Peyer's patch (tissue), 4 donors: Measurements from ENCODE around the gene TNFAIP8. TPM values are rescaled to one million over a fixed set of nuclear protein-coding genes. Genes with fewer than 3 reads are reported as not detected.

Source experiments
- DNase-seq, 3 donors: peaks; one replicate each; pipeline ENCODE4 v3.0.0-alpha.2; 2017 to 2019
- H3K27ac ChIP-seq, 4 donors: fragments of 200-600 bp; sonication (generic); one replicate each; pipeline ENCODE4 v1.5.1; 2016 to 2019
- H3K27me3 ChIP-seq, 2 donors: fragments of 200-600 bp; sonication (generic); one replicate each; pipeline ENCODE4 v1.5.1; 2019
- H3K36me3 ChIP-seq, 3 donors: fragments of 200-600 bp; sonication (generic); one replicate each; pipeline ENCODE4 v1.5.1; 2016 to 2019
- H3K4me1 ChIP-seq, 4 donors: fragments of 200-600 bp; sonication (generic); one replicate each; pipeline ENCODE4 v1.5.1; 2016 to 2019
- H3K4me3 ChIP-seq, 4 donors: fragments of 200-600 bp; sonication (generic); 1 replicate in 3 of 4; 2 replicates in 1 of 4; pipeline ENCODE4 v1.5.1; 2016 to 2019; ENCODE audit warnings: mild to moderate bottlenecking in 1 of 4
- H3K9me3 ChIP-seq, 4 donors: fragments of 200-600 bp; sonication (generic); one replicate each; pipeline ENCODE4 v1.5.1; 2016 to 2019; ENCODE audit warnings: mild to moderate bottlenecking in 1 of 4
- CTCF ChIP-seq, 6 experiments: fragments of 450-650 bp in 4 of 6; fragments of 200-600 bp in 2 of 6; sonication (generic) in 1 of 6; IDR thresholded peaks; one replicate each; pipeline ENCODE4 v1.5.1; 2017 to 2019; ENCODE audit warnings: antibody characterized with exemption in 6 of 6, mild to moderate bottlenecking in 3 of 6, moderate library complexity in 1 of 6
- POLR2A ChIP-seq, 2 donors: fragments of 450-650 bp; IDR thresholded peaks; one replicate each; pipeline ENCODE4 v1.5.1; 2017; ENCODE audit warnings: antibody characterized with exemption in 2 of 2, mild to moderate bottlenecking in 2 of 2, moderate library complexity in 2 of 2
- total RNA-seq, 4 donors: library from RNA; depleted of rRNA; stranded (reverse); fragments of >200 nt; gene quantifications; one replicate each; pipeline ENCODE4 v1.1.0, GENCODE V29; 2016

The TNFAIP8 gene
- total RNA-seq, 4 donors from 2014 or later: 3.0 to 47.9 (median 10.2) TPM

DNA sequence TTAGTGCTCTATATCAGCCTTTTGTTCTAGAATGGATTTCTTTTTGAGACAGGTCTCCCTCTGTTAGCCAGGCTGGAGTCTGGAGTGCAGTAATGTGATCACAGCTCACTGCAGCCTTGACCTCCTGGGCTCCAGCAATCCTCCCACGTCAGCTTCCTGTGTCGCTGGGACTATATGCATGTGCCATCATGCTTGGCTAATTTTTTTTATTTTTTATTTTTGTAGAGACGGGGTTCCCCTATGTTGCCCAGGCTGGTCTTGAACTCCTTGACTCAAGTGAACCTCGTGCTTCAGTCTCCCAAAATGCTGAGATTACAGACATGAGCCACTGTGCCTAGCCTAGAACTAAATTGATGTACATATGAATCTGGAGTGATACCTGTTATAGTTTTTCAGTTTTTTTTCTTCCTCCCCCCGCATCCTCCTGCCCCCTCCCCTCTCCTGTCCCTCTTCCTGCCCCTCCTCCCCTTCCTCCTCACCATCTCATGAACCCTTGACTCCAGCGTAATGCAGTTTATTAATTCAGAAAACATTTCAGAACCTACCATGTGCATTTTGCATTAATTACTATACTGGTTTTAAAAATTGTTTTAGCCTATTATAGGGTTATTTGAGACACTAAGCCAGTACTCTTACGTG, 37.4 kb upstream of the TNFAIP8 start:
- peak in 2 of 3 donors; percentile 72 to 76 for DNase-seq
- no peak for TF ChIP-seq CTCF (IDR thresholded peaks at IDR 0.05)
- TF ChIP-seq POLR2A (IDR thresholded peaks at IDR 0.05): no peak
- Histone ChIP-seq H3K9me3 (no peaks in the 10 kb centered on the region), H3K4me1 (peaks cover 0 to 18% (median 9%) of the 10 kb centered on the region in 4 donors), H3K27me3 (no peaks in the 10 kb centered on the region), H3K4me3 (no peak overlapping the region), H3K27ac (peak overlapping the region in 1 of 4 donors; percentile 55), H3K36me3 (no peaks in the 10 kb centered on the region)

DNA sequence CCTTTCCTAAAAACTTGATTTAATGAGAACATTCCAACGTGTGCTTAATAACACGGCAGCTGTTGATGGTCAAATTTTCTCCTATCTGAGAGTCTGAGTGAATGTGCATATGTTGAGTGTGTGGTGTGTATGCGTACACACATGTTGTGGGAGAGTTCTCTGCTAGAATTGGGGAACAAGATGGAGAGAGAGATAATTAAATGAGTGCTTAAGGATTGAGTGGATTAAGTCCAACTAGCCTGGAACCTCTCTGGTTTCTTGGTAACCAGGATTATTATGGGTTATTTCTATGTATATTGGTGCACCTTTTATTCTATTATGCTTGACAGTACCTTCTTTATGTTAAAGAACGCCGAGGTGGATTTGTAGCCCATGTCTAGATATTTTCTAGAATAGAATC, 36.4 kb upstream of the TNFAIP8 start:
- Histone ChIP-seq H3K4me1 (peaks cover 0 to 18% (median 10%) of the 10 kb centered on the region in 4 donors), H3K27me3 (no peaks in the 10 kb centered on the region), H3K36me3 (no peaks in the 10 kb centered on the region), H3K27ac (no peak overlapping the region), H3K9me3 (no peaks in the 10 kb centered on the region), H3K4me3 (no peak overlapping the region)
- no peak for DNase-seq
- TF ChIP-seq CTCF (IDR thresholded peaks at IDR 0.05): no peak
- no peak for TF ChIP-seq POLR2A (IDR thresholded peaks at IDR 0.05)

DNA sequence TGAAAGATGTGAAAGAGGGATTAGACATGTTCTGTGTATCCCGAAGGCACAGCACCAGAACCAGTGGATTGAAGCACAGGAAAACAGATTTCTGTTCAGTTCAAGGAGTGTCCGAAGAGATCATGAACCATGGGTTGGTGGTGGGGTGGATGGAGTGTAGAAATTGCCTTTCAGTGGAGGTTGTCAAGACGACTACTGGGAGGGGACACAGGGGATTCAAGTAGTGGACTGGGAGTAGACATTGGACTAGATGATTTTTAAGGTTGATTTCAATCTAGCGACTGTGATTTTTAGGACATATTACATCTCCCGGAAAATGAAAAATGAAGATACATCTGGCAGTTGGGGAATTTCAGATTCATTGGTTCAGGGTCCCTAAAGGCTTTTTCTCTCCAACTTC, 35.9 kb upstream of the TNFAIP8 start:
- Histone ChIP-seq H3K27ac (peak overlapping the region in 1 of 4 donors; percentile 27), H3K9me3 (no peaks in the 10 kb centered on the region), H3K36me3 (no peaks in the 10 kb centered on the region), H3K4me3 (no peak overlapping the region), H3K4me1 (peaks cover 0 to 18% (median 10%) of the 10 kb centered on the region in 4 donors), H3K27me3 (no peaks in the 10 kb centered on the region)
- no peak for DNase-seq
- TF ChIP-seq CTCF (IDR thresholded peaks at IDR 0.05): no peak
- TF ChIP-seq POLR2A (IDR thresholded peaks at IDR 0.05): no peak

DNA sequence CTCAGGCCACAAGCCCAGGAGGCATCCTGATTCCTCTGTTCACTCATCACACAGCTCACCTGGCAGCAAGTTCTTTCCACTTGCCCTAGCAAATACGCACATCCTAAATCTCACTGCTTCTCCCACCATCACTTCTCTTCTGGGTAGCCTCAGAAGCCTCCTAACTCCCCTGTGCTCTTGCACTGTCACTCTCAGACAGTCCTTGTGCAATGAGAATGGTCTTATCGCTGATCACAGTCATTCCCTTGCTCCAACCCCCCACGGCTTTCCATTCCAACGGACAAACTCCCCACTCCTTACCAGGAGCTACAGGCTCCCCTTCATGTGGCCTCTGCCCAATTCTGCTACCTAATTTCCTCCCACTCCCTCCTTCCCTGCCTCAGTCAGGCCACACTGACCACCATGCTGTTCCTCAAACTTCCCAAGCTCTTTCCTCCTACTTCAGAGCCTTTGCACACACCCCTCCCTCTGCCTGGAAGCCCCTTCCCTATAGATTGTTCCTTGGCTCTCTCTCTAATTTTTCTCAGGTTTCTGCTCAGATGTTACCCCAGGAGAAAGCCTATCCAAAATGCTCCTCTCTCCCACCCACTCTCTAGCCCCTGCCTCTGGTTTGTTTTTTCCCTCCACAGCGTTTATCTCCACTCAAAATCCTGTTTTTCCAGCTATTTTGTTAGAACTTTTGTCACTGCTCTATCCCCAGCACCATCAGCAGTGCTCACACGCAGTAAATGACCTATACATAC, 34.1 kb upstream of the TNFAIP8 start:
- H3K9me3 ChIP-seq: no peaks in the 10 kb centered on the region
- no peaks in the 10 kb centered on the region for H3K27me3 ChIP-seq
- TF ChIP-seq CTCF (IDR thresholded peaks at IDR 0.05) (no peak), POLR2A (IDR thresholded peaks at IDR 0.05) (no peak)
- H3K4me1 ChIP-seq: peaks cover 0 to 16% (median 6%) of the 10 kb centered on the region in 4 donors
- no peaks in the 10 kb centered on the region for H3K36me3 ChIP-seq
- DNase-seq: no peak
- H3K4me3 ChIP-seq: no peak overlapping the region
- peak overlapping the region in 1 of 4 donors; percentile 36 for H3K27ac ChIP-seq

DNA sequence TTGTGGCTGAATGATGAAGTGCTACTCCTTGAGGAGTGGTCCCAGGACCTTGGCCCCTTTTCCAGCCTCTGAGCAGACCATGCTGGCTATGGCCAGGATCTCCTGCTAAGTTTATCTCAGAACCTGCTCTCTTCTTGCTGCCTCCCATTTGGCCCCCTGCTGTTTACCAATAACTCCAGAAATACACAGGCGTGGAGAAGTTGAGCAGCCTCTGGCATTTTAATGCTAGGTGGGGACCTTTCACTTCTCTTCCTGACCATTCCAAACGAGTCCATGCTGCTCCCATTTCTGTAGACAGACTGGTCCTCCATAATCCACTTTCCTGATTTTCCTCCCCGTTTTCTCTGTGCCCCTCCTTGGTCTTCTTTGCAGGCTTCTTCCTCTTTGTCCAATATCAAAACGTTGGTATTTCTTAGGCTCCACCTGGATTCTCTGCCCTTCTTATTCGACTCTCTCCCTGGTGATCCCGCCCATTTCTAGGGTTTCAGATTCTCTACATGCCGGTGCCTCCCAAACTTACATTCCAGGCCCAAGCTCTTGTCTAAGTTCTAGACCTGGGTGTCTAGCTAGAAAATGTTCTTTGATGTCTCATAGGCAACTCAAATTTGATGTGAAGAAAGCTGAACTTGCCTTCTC, 33.4 kb upstream of the TNFAIP8 start:
- no peak for TF ChIP-seq POLR2A (IDR thresholded peaks at IDR 0.05)
- TF ChIP-seq CTCF (IDR thresholded peaks at IDR 0.05): no peak
- H3K27ac ChIP-seq: peak overlapping the region in 2 of 4 donors; percentile 3 to 36
- H3K4me1 ChIP-seq: peaks cover 0 to 20% (median 7%) of the 10 kb centered on the region in 4 donors
- no peak overlapping the region for H3K4me3 ChIP-seq
- DNase-seq: no peak
- no peaks in the 10 kb centered on the region for H3K27me3 ChIP-seq
- no peaks in the 10 kb centered on the region for H3K9me3 ChIP-seq
- H3K36me3 ChIP-seq: no peaks in the 10 kb centered on the region
